GM21515 (cell line): ENCODE measurements around the gene HRNR.

Experiments
- ATAC-seq: cut with Tn5 transposase; IDR thresholded peaks from one replicate; pipeline ENCODE4 v1.9.1; 2021; ENCODE audit not compliant: unreplicated experiment

Gene HRNR

DNA sequence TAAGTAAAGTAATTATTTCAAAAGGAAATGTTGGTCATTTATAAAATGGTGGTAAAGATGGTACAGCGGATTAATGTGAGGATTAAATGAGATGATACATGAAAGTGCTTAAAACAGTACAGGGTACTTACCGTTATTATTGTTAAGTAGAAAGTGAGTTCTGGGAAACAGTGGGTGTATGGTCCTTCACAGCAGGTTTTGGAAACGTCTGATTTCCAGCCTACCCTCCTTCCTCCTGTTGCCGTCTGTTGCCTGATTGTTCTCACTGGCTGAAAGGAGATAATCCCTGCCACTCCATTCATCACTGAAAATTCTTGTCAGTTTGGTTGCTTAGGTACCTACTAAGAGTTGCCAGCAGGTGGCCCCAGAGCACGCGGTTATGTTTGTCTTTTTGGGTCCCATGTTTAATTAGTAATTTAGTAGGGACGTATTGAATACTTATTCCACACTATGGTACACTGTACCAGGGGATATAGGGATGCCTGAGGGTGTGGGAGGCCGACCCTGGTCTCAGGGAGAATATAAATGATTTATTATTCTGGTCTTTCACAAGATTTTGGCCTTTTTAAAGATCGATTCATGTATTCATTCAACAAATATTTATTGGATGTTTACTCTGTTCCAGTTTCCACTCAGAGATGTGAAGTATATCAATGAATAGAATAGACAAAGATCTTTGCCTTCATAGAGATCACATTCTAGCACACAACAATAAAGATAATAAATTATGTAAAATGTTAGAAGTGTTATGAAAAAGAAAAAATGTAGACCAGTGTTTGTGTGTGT is 34.1 kb downstream of the HRNR start:
- ATAC-seq: no peak

DNA sequence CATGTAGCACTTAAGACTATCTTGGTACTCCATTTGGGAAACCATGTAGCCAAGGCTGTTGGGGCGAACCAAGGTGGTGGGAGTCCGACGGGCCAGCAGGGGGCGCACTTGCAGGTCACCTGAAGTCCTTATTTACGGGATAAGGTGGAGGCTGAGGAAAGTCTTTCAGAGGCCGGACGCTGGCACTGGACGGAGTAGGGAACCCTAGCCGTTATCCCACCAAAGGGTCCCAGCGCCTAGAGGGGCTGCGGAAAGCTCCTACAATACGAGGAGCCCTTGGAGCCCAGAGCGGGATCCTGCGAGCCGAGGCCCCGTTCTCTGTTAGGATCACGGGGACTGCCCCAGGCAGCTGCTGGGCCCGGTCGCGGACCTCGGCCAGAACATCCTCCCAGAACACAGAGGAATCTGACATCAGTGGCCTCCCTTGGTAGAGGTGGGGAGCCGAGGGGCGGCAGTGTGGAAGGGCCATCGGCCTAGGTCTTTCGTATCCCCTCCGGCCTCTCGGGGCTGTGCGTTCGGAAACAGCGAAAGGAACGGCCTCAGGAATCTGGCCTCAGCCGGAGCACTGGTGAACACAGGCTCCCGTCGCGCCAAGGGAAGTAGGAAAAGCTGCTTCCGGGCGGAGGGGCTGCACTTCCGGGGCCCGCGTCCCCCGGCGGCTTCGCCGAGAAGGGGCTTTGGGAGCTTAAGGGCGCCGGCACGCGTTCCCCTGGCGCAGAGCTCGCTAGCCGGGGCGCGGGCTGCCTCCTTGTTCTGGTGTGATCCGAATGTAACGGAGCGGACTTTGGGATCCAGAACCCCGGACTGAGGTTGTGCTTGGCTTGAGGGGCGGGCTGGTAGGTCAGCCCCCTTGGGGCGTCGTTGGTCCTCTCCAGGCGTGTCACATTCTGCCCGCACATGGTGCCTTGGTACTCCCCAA is 35.1 kb downstream of the HRNR start:
- ATAC-seq: no peak

DNA sequence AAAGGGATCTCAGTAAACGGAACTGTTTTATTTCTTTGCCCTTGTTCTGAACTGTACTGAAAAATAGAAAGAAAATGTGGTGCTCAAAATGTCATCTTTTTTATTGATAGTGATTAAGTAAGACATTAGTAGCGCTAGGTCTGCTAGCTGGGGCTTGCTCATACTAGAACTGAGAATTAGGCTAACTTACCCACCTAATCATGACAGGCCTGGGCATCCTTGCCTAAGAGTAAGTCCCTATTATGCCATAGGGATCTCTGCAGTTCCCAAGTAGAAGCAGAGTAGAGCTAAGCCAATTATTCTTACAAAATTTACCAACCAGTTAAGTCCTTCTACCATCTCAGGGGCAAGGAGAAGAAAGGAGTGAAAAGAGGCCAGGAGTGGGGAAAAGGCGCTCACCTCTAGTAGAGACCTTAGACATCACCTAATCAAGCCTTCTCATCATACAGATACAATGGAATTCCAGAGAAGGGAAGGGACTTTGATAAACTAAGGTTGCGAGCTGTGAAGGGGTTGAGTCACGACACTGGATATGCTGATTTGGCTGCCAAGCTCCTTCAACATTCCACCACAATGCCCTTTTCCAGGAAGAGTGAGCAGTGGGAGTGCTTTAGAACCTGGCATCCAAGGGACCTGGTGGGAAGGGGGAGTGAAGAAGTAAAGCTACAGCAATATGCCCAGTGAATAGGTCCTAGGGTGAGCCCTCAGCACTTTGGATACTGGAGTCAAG is 37.3 kb downstream of the HRNR start:
- ATAC-seq: no peak

DNA sequence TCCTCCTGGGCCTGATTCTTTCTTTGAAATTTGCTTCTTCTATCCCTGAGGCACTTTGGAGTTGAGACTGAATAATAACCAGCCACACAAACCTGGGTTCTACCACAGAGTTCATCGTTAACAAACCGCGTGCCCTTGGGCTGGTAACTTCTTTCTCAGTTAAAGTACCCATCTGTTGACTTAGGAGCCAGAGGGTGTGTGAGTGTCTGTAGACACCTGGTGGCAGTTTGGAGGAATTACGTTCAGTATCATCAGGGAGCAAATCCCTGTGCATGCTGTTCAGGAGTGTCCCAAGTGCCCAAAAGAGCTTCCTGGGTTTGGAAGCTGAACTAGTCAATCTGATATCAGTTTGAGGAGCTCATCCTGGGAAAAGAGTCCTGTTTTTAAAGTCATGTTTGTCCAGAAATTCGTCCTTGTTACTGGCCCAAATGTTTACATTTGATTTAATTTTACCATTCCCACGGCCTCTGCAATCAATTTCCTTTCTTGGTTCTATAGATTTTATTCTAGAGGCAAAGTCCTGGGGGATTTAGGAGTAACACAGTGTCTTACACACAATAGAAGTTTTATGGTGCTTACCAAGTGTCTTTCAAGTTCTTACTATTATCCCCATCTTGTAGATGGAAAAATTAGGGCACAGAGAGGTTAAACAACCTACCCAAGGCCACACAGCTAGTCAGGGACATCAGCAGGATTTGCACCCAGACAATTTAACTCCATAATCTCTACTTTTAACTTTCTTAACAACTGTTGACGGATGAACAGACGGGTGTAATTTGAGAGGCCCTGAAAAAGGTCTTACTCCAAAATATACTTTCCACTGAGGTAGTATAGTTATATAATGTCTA is 38.2 kb downstream of the HRNR start:
- peak; percentile 64 for ATAC-seq

DNA sequence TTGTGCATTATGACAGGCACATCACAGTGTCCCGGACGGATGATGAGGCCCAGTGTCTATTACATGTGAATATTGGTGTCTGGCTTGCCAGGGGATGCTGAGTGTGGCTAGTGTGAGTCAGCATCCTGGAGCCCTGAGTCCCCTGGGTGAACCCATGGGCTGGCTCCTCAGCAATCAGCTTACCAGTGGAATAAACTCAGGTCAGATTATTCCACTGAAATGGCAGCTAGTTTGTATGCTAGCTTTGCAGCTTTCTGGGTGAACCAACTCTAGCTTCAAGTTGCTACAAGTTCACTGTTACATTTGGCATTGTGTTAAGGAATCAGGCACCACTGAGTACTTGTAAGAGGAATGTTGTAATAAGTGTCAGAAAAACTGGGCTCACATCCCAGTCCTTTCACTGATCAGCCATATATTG is 41.0 kb downstream of the HRNR start:
- ATAC-seq: no peak

DNA sequence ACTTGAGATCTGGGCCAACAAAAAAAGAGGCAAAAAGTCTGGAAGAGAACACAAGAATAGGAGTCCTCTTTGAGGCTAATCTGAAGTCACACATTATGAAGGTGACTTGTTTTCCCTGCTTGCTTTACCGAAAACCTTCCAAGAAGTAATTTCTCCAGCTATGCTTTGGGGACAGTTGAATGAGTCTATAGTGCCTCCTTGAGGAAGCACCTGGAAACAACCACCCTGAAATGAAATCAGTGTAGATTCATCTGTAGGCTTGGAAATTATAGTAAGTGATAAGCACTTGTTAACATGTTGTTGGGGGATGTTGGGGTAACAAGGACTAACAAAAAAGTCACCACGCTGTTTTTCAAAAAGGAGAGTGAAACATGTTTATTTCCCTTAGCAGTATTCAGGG is 41.6 kb downstream of the HRNR start:
- ATAC-seq: no peak

DNA sequence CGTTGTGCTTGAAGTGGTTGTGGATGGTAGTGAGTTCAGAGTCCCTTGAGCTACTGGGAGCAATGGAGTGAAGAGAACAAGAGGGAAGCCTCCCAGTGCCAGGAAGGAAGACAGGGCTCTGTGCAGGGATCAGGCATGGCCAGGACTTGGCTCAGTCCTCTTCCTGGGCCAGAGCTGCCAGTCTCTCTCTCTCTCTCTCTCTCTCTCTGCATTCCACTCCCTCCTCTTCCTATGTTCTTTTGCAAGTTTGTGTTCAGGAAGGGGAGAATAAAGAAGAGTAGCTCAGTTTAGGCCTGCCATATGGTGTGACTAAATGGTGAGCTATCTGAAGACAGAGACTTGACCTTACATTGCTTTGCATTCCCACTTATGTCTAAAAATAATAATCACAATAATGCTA is 44.4 kb downstream of the HRNR start:
- no peak for ATAC-seq

DNA sequence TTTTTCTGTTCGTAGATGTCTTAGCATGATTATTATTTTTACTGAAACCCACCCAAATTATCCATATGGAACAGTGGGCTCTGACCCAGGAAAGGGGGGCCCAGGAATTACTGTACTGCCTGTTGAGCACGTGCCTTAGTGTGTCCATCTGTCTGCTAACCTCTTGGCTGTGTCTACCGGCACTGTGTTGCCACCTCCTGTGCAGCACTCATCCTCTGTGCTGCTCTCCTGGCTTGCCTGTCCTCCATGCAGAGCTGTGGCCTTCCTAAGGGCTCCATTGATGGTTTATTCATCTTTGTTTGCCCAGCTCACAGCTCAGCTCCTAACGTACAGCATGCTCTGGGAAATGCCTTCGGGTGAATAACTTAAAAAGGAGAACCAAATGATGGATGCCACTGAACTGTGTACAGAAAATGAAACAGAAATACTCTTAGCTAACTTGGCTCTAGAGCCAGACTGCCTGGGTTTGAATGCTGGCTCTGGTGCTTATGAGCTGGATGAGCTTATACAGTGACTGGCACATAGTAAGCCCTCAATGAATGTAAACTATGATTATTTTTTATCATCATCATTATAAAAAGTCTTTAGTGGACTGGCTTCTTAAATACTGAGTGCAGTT is 53.6 kb downstream of the HRNR start:
- no peak for ATAC-seq

DNA sequence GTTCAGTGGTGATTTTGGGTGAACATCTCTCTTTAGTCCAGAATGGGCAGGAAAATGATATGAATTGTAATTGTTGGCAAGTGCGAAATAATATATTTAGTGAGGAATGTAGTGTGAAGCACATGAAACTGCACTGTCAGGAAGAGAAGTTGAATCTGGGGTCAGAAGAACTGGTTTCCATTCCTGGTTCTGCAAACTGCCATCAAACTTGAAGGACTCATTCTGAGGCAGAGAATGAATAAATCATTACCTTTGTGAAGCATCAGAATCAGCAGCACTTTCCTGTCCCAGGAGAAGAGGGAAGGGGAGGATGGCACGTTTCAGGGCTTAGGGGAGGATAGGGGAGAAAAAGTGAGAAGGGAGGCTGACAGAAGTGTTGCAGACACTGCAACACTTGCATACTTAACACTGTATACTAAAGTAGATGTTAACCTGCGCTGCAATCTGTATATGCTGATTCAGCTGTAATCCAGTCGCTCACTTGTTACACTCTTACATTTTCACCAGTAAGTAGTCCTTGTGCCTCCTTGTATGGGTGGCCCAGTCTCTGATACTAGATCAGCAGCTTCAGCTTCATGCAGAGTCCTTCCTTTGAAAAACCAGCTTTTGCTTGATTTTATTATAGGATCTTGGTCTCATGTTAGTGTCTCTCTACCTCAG is 54.5 kb downstream of the HRNR start:
- ATAC-seq: no peak

DNA sequence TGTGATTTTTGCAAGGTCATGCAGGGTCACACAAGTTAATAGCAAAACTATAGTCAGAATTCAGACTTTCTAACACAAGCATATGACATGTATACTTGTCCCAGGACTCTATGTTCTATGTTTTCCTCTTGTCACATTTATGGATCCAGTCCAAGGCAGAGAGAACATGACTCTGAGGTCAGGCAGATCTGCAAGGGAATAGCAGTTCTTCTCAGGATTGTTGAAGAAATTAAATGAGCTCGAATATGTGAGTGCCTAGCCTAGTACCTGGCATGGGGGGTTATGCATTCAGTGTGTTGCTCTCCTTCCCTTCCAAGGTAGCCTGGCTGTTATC is 55.5 kb downstream of the HRNR start:
- no peak for ATAC-seq

DNA sequence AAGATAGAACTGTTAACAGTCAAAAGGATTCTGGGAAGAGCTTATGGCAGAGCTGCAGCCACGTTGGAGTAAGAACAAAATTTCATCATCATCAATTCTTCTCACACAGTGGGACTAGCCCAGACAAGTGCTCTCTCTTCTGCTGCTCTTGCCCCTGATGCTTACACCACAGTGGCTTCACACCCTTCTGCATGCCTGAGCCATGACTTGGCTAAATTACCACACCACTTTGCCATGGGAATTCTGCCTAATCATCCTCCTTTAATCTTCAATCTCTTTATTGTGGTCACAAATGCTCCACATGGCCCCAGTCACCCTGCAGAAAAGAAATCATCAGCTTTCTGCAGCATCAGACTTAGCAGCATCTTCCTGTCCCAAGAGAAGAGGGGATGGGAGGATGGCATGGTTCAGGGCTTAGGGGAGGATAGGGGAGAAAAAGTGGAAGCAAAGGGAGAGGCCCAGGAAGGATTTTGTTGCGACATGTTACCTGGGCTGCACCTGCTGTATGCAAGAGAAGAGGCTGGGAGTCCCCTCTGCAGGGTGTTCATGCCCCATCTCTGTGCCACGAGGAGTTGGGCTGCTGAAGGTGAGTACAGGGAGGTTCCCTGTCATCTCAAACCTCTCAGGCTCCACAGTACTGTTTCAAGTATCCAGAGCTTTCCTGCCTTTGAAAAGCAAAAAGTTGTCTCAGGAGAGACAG is 56.0 kb downstream of the HRNR start:
- ATAC-seq: no peak

DNA sequence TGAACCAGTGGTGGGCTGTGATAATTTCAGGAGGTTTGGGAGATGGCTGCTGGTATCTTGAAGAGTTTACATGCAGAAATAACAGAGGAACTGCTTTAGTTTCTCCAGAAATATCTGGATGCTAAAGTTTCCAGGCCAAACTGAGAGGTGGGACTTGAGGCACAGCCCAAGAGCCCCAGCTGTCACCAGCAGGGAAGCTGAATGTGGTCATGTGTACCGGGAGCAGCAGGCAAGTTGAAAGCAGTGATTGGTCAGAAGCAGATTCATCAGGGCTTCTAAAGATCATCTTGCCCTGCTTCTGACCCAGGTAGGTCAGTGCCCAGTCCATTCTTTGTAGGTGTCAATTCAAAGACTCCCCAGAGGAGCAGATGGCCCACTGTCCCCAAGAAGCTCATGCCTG is 57.0 kb downstream of the HRNR start:
- no peak for ATAC-seq

DNA sequence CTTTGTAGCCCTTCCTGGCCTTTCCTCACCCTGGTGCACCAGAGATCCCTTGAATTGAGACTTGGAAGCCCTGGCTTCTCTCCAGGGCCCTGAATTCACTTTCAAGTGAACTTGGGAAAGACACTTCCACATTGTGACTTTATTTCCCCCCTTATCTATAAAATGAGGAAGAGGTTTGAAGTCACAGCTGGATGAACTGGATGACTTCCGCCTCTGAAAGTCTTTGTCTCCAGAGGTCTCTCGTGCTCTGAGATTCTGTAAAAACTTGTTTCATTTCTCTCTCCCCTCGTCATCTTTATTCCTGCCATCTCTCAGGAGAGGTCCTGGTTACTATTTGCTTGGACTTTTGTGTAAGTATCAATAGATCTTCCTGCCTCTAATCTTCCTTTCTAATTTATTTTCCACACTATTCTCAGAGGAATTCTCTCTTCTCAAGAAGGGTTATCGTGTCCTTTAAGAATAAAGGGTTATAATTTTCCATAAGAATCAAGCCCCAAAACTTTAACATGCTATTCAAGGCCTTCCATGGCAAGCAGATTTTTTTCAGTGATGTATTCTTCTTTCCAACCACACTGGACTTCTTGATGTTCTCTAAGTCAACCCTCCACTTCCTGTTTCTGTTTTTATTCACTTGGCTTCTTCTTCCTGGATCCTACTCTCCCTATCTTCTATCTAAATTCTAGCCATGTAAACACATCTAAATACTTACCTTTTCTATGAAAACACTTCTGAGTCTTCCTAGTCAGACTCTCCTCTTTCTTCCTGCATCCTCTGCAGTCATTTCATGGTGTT is 58.5 kb downstream of the HRNR start:
- ATAC-seq: no peak

DNA sequence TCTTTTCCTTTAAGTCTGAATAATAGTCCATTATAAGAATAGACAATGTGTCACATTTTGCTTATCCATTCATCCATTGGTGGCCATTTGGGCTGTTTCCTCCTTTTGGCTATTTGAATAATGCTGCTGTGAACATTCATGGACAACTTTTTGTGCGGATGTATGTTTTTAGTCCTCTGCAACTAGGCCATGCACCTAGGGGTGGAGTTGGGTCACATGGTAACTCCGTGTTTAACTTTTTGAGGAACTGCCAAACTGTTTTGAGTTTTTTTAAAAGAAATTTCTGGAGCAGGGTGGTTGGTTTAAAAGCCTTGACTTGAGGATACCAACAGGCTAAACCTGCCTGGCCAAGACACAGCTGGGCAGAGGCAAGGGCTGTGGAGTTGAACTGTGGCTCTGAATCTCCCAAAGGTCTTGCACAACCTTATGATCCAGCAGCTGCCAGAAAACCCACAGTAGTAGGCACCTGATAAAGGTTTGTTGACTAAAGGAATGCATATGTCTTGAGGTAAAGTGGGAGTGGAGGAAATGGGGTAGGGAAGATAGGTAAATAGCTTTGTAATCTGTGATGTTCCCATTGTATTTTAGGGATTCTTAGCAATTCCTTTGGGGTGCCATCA is 59.4 kb downstream of the HRNR start:
- ATAC-seq: no peak

DNA sequence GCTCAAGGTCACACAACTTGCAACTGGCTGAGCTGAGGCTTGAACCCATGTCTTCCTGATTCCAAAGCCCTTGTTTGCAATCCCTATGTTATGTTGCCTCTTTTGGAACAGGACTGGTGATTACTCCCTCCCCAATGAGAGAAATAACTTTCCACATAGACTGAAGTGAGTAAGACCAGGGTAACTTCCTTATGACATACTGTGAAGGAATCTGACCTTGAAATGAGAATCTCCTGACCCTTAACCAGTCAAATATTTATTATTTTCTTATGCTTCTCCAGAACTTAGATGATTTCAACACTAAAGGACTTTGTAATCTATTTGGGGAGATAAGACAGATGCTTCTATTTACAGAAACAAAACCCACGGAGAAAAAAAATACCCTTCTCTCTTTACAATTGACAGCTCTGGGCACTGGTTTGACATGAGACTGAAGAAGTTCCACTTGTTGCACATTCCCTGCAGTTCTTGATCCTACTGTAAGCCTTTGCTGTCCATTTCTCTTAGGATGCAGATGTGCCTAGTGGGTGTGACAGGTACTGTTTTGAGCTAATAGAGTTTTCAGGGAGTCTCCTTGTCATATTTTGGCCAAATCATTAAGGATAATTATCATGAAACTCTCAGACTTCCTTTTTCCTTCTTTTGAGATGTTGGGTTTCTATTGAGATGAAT is 61.1 kb downstream of the HRNR start:
- ATAC-seq: no peak
